ENCODE results near the gene SLC7A10.

The SLC7A10 gene

GRCh38 chr19:33215438-33216197 lies 10.0 kb downstream of the SLC7A10 start:
- Histone ChIP-seq H2BK5ac (ENCODE audit: low read length) (no peak overlapping the region), H4K5ac (ENCODE audit: low read length) (no peak overlapping the region), H3K36me3 (ENCODE audit: control insufficient read depth, insufficient read depth, low read length) (no peaks in the 10 kb centered on the region), H3K9ac (ENCODE audit: low read length) (no peak overlapping the region), H2BK15ac (replicated peaks; ENCODE audit: low read depth) (no peak overlapping the region), H3K27ac (ENCODE audit: low read depth, low read length) (no peak overlapping the region), H3K4me2 (ENCODE audit: low read length) (no peak overlapping the region), H3K4me3 (ENCODE audit: low read length) (no peak overlapping the region), H3K79me2 (ENCODE audit: control insufficient read depth, insufficient read depth, low read length) (no peaks in the 10 kb centered on the region), H3K18ac (ENCODE audit: low read length) (no peak overlapping the region), H2BK120ac (ENCODE audit: low read depth, low read length) (no peak overlapping the region), H4K8ac (ENCODE audit: low read depth, low read length) (no peak overlapping the region), H3K23ac (ENCODE audit: low read length) (no peak overlapping the region), H2AK5ac (ENCODE audit: low read length) (no peak overlapping the region), H3K4me1 (ENCODE audit: control insufficient read depth, low read depth, low read length) (no peaks in the 10 kb centered on the region), H3K4ac (ENCODE audit: low read depth, low read length) (no peak overlapping the region), H3K79me1 (ENCODE audit: low read length) (no peaks in the 10 kb centered on the region), H3K56ac (ENCODE audit: low read length) (no peak overlapping the region), H3K27me3 (ENCODE audit: insufficient read depth, low read length, poor library complexity) (no peaks in the 10 kb centered on the region)
- WGBS (ENCODE audit: extremely low coverage, insufficient coverage, low lambda C conversion rate) = no CpG with 5 or more reads among the region's 19 CpGs
- DNase-seq = no peak

- Histone ChIP-seq H2AK5ac (ENCODE audit: low read length) (no peak overlapping the region), H3K4me2 (ENCODE audit: low read length) (no peak overlapping the region), H3K27me3 (ENCODE audit: insufficient read depth, low read length, poor library complexity) (no peaks in the 10 kb centered on the region), H2BK5ac (ENCODE audit: low read length) (no peak overlapping the region), H2BK15ac (replicated peaks; ENCODE audit: low read depth) (no peak overlapping the region), H3K9ac (ENCODE audit: low read length) (no peak overlapping the region), H3K4me1 (ENCODE audit: control insufficient read depth, low read depth, low read length) (no peaks in the 10 kb centered on the region), H3K79me2 (ENCODE audit: control insufficient read depth, insufficient read depth, low read length) (no peaks in the 10 kb centered on the region), H3K18ac (ENCODE audit: low read length) (no peak overlapping the region), H4K8ac (ENCODE audit: low read depth, low read length) (no peak overlapping the region), H3K23ac (ENCODE audit: low read length) (no peak overlapping the region), H2BK120ac (ENCODE audit: low read depth, low read length) (no peak overlapping the region), H3K36me3 (ENCODE audit: control insufficient read depth, insufficient read depth, low read length) (no peaks in the 10 kb centered on the region), H3K4ac (ENCODE audit: low read depth, low read length) (no peak overlapping the region), H3K56ac (ENCODE audit: low read length) (no peak overlapping the region), H4K5ac (ENCODE audit: low read length) (no peak overlapping the region), H3K4me3 (ENCODE audit: low read length) (no peak overlapping the region), H3K27ac (ENCODE audit: low read depth, low read length) (no peak overlapping the region), H3K79me1 (ENCODE audit: low read length) (no peaks in the 10 kb centered on the region)
- DNase-seq = peak; percentile 66
- no CpG with 5 or more reads among the region's 6 CpGs for WGBS (ENCODE audit: extremely low coverage, insufficient coverage, low lambda C conversion rate)
These were observed 11.1 kb downstream of the SLC7A10 start for GRCh38 chr19:33214596-33214995.

- Histone ChIP-seq H3K27ac (ENCODE audit: low read depth, low read length) (no peak overlapping the region), H3K18ac (ENCODE audit: low read length) (no peak overlapping the region), H2BK15ac (replicated peaks; ENCODE audit: low read depth) (no peak overlapping the region), H2BK5ac (ENCODE audit: low read length) (no peak overlapping the region), H2BK120ac (ENCODE audit: low read depth, low read length) (no peak overlapping the region), H4K5ac (ENCODE audit: low read length) (no peak overlapping the region), H3K9ac (ENCODE audit: low read length) (no peak overlapping the region), H3K27me3 (ENCODE audit: insufficient read depth, low read length, poor library complexity) (no peaks in the 10 kb centered on the region), H3K79me2 (ENCODE audit: control insufficient read depth, insufficient read depth, low read length) (no peaks in the 10 kb centered on the region), H4K8ac (ENCODE audit: low read depth, low read length) (no peak overlapping the region), H3K56ac (ENCODE audit: low read length) (no peak overlapping the region), H3K23ac (ENCODE audit: low read length) (no peak overlapping the region), H2AK5ac (ENCODE audit: low read length) (no peak overlapping the region), H3K4ac (ENCODE audit: low read depth, low read length) (no peak overlapping the region), H3K4me1 (ENCODE audit: control insufficient read depth, low read depth, low read length) (no peaks in the 10 kb centered on the region), H3K4me3 (ENCODE audit: low read length) (no peak overlapping the region), H3K36me3 (ENCODE audit: control insufficient read depth, insufficient read depth, low read length) (no peaks in the 10 kb centered on the region), H3K79me1 (ENCODE audit: low read length) (no peaks in the 10 kb centered on the region), H3K4me2 (ENCODE audit: low read length) (no peak overlapping the region)
- WGBS (ENCODE audit: extremely low coverage, insufficient coverage, low lambda C conversion rate) = no CpG with 5 or more reads among the region's 30 CpGs
- no peak for DNase-seq
These were observed 13.0 kb downstream of the SLC7A10 start for GRCh38 chr19:33212436-33213172.

GRCh38 chr19:33211794-33212435 lies 13.7 kb downstream of the SLC7A10 start:
- no peak for DNase-seq
- no CpG with 5 or more reads among the region's 17 CpGs for WGBS (ENCODE audit: extremely low coverage, insufficient coverage, low lambda C conversion rate)
- Histone ChIP-seq H4K5ac (ENCODE audit: low read length) (no peak overlapping the region), H3K79me1 (ENCODE audit: low read length) (no peaks in the 10 kb centered on the region), H3K18ac (ENCODE audit: low read length) (no peak overlapping the region), H3K56ac (ENCODE audit: low read length) (no peak overlapping the region), H2BK120ac (ENCODE audit: low read depth, low read length) (no peak overlapping the region), H4K8ac (ENCODE audit: low read depth, low read length) (no peak overlapping the region), H3K23ac (ENCODE audit: low read length) (no peak overlapping the region), H3K4me3 (ENCODE audit: low read length) (no peak overlapping the region), H3K4ac (ENCODE audit: low read depth, low read length) (no peak overlapping the region), H3K9ac (ENCODE audit: low read length) (no peak overlapping the region), H2AK5ac (ENCODE audit: low read length) (no peak overlapping the region), H3K27me3 (ENCODE audit: insufficient read depth, low read length, poor library complexity) (no peaks in the 10 kb centered on the region), H3K4me1 (ENCODE audit: control insufficient read depth, low read depth, low read length) (no peaks in the 10 kb centered on the region), H3K4me2 (ENCODE audit: low read length) (no peak overlapping the region), H2BK5ac (ENCODE audit: low read length) (no peak overlapping the region), H3K27ac (ENCODE audit: low read depth, low read length) (no peak overlapping the region), H3K79me2 (ENCODE audit: control insufficient read depth, insufficient read depth, low read length) (no peaks in the 10 kb centered on the region), H2BK15ac (replicated peaks; ENCODE audit: low read depth) (no peak overlapping the region), H3K36me3 (ENCODE audit: control insufficient read depth, insufficient read depth, low read length) (no peaks in the 10 kb centered on the region)

GRCh38 chr19:33210266-33210940 lies 15.2 kb downstream of the SLC7A10 start:
- Histone ChIP-seq H3K4me1 (ENCODE audit: control insufficient read depth, low read depth, low read length) (no peaks in the 10 kb centered on the region), H2BK5ac (ENCODE audit: low read length) (no peak overlapping the region), H3K27me3 (ENCODE audit: insufficient read depth, low read length, poor library complexity) (no peaks in the 10 kb centered on the region), H3K56ac (ENCODE audit: low read length) (no peak overlapping the region), H3K79me1 (ENCODE audit: low read length) (no peaks in the 10 kb centered on the region), H3K79me2 (ENCODE audit: control insufficient read depth, insufficient read depth, low read length) (no peaks in the 10 kb centered on the region), H2BK15ac (replicated peaks; ENCODE audit: low read depth) (no peak overlapping the region), H3K36me3 (ENCODE audit: control insufficient read depth, insufficient read depth, low read length) (peaks cover 2% of the 10 kb centered on the region), H4K5ac (ENCODE audit: low read length) (no peak overlapping the region), H3K4me3 (ENCODE audit: low read length) (no peak overlapping the region), H3K23ac (ENCODE audit: low read length) (no peak overlapping the region), H3K9ac (ENCODE audit: low read length) (no peak overlapping the region), H3K27ac (ENCODE audit: low read depth, low read length) (no peak overlapping the region), H2BK120ac (ENCODE audit: low read depth, low read length) (no peak overlapping the region), H4K8ac (ENCODE audit: low read depth, low read length) (no peak overlapping the region), H3K4ac (ENCODE audit: low read depth, low read length) (no peak overlapping the region), H3K4me2 (ENCODE audit: low read length) (no peak overlapping the region), H2AK5ac (ENCODE audit: low read length) (no peak overlapping the region), H3K18ac (ENCODE audit: low read length) (no peak overlapping the region)
- no CpG with 5 or more reads among the region's 22 CpGs for WGBS (ENCODE audit: extremely low coverage, insufficient coverage, low lambda C conversion rate)
- no peak for DNase-seq
